Activated B cell treated with CpG ODN at 0.5 μM for 24 hours (primary cell): ENCODE results near the gene RYK. TPM values are rescaled to one million over a fixed set of nuclear protein-coding genes. Genes with fewer than 3 reads are reported as not detected.

Experiments used
- ATAC-seq: fragments of 200-7000 bp; cut with Tn5 transposase; one replicate; pipeline ENCODE4 v1.10.0; 2021; ENCODE audit warnings: low read depth, mild to moderate bottlenecking, moderate library complexity
- CTCF ChIA-PET: fragments of 350-600 bp; sonication (Branson Sonifier 250); formaldehyde crosslinking; loops from one replicate; lab custom pipeline; 2021; ENCODE audit warnings: antibody characterized with exemption; lab: Charles Lee
- POLR2A ChIA-PET: fragments of 350-600 bp; sonication (Branson Sonifier 250); formaldehyde crosslinking; loops from one replicate; lab custom pipeline; 2021; ENCODE audit warnings: antibody characterized with exemption; lab: Charles Lee
- DNase-seq: peaks from one replicate; pipeline ENCODE4 v3.0.0; 2022
- H3K27ac Mint-ChIP-seq: one replicate; pipeline ENCODE4 v1.8.0; 2020; ENCODE audit warnings: mixed read lengths
- H3K27me3 Mint-ChIP-seq: one replicate; pipeline ENCODE4 v1.8.0; 2021; ENCODE audit warnings: mixed read lengths
- H3K36me3 Mint-ChIP-seq: one replicate; pipeline ENCODE4 v1.8.0; 2021; ENCODE audit warnings: low read depth, mixed read lengths
- H3K4me1 Mint-ChIP-seq: one replicate; pipeline ENCODE4 v1.8.0; 2021; ENCODE audit warnings: mixed read lengths
- H3K4me3 Mint-ChIP-seq: one replicate; pipeline ENCODE4 v1.8.0; 2020; ENCODE audit warnings: mild to moderate bottlenecking, mixed read lengths
- H3K9me3 Mint-ChIP-seq: one replicate; pipeline ENCODE4 v1.8.0; 2020; ENCODE audit warnings: mixed read lengths
- CTCF ChIP-seq: fragments of 200-600 bp; IDR thresholded peaks from one replicate; pipeline ENCODE4 v1.8.0; 2022; ENCODE audit warnings: antibody characterized with exemption, mild to moderate bottlenecking
- intact Hi-C: fragments of 100-400 bp; cut with micrococcal nuclease; formaldehyde crosslinking; loops from one replicate; pipeline ENCODE4 v1.15.1; 2024
- total RNA-seq: library from RNA; stranded (reverse); gene quantifications from 2 replicates; pipeline ENCODE4 v1.2.3, GENCODE V29; 2022

RYK gene
- total RNA-seq, 1 donor from 2014 or later: 38.8 TPM

GRCh38 chr3:134197681-134198261 lies 52.9 kb downstream of the RYK start:
- DNase-seq: no peak
- Mint-ChIP-seq H3K27ac (no peak overlapping the region), H3K4me3 (no peak overlapping the region), H3K4me1 (no peaks in the 10 kb centered on the region), H3K27me3 (no peaks in the 10 kb centered on the region), H3K9me3 (no peaks in the 10 kb centered on the region), H3K36me3 (peaks cover 79% of the 10 kb centered on the region)
- TF ChIP-seq CTCF: no peak
- intact Hi-C loops: loop anchor here (1.0 to 2.0 kb wide), 4 partner anchors 15 to 295 kb away; no protein-coding TSS in a partner anchor
- ChIA-PET CTCF (interaction anchor here (0.6 to 8.1 kb wide), 7 partner anchors 15 to 294 kb away, joined by 3 to 66 read pairs (median 4); no protein-coding TSS in a partner anchor), POLR2A (no interaction called here)
- ATAC-seq: peak; percentile 68

GRCh38 chr3:134194247-134194646 lies 56.4 kb downstream of the RYK start:
- Mint-ChIP-seq H3K36me3 (peaks cover 76% of the 10 kb centered on the region), H3K4me3 (no peak overlapping the region), H3K27me3 (no peaks in the 10 kb centered on the region), H3K27ac (no peak overlapping the region), H3K9me3 (no peaks in the 10 kb centered on the region), H3K4me1 (no peaks in the 10 kb centered on the region)
- ATAC-seq (no peak), DNase-seq (no peak)
- ChIA-PET CTCF (interaction anchor here (1.1 to 1.8 kb wide), 2 partner anchors 17 to 279 kb away, joined by 3 to 9 read pairs; no protein-coding TSS in a partner anchor), POLR2A (interaction anchor here (0.5 kb wide), 1 partner anchor 345 kb away, joined by 3 read pairs; no protein-coding TSS in a partner anchor)
- TF ChIP-seq CTCF: no peak
- intact Hi-C loops: no loop called here

- Mint-ChIP-seq H3K9me3 (no peaks in the 10 kb centered on the region), H3K4me3 (no peak overlapping the region), H3K27ac (no peak overlapping the region), H3K36me3 (peaks cover 70% of the 10 kb centered on the region), H3K27me3 (no peaks in the 10 kb centered on the region), H3K4me1 (no peaks in the 10 kb centered on the region)
- ChIA-PET CTCF (interaction anchor here (0.9 kb wide), 1 partner anchor 23 kb away, joined by 3 read pairs; no protein-coding TSS in a partner anchor), POLR2A (no interaction called here)
- ATAC-seq: no peak
- intact Hi-C loops: no loop called here
- TF ChIP-seq CTCF: no peak
- no peak for DNase-seq
Observed at GRCh38 chr3:134190250-134190649, 60.4 kb downstream of the RYK start.

GRCh38 chr3:134189849-134190248 lies 60.8 kb downstream of the RYK start:
- Mint-ChIP-seq H3K36me3 (peaks cover 69% of the 10 kb centered on the region), H3K4me3 (no peak overlapping the region), H3K27ac (no peak overlapping the region), H3K4me1 (no peaks in the 10 kb centered on the region), H3K27me3 (no peaks in the 10 kb centered on the region), H3K9me3 (no peaks in the 10 kb centered on the region)
- ChIA-PET POLR2A (no interaction called here), CTCF (interaction anchor here (0.9 kb wide), 1 partner anchor 23 kb away, joined by 3 read pairs; no protein-coding TSS in a partner anchor)
- intact Hi-C loops: no loop called here
- no peak for DNase-seq
- ATAC-seq: no peak
- TF ChIP-seq CTCF: no peak

- ChIA-PET POLR2A (no interaction called here), CTCF (no interaction called here)
- H3K27ac Mint-ChIP-seq: no peak overlapping the region
- no peaks in the 10 kb centered on the region for H3K4me1 Mint-ChIP-seq
- intact Hi-C loops: no loop called here
- TF ChIP-seq CTCF: no peak
- no peaks in the 10 kb centered on the region for H3K27me3 Mint-ChIP-seq
- DNase-seq (no peak), ATAC-seq (no peak)
- no peaks in the 10 kb centered on the region for H3K9me3 Mint-ChIP-seq
- no peak overlapping the region for H3K4me3 Mint-ChIP-seq
- peaks cover 57% of the 10 kb centered on the region for H3K36me3 Mint-ChIP-seq
Observed at GRCh38 chr3:134186391-134186790, 64.3 kb downstream of the RYK start.
